ENCODE results near the gene CLMP. TPM values are rescaled to one million over a fixed set of nuclear protein-coding genes. Genes with fewer than 3 reads are reported as not detected.

CLMP gene
- total RNA-seq, 1 donor from 2014 or later: 6.6 TPM

GRCh38 chr11:123150882-123151281 is 44.2 kb downstream of the CLMP start:
- Mint-ChIP-seq H3K9me3 (ENCODE audit: low read depth) (peaks cover 3% of the 10 kb centered on the region), H3K36me3 (ENCODE audit: low read depth) (no peaks in the 10 kb centered on the region), H3K27ac (ENCODE audit: unreplicated experiment) (no peak overlapping the region), H3K4me3 (ENCODE audit: unreplicated experiment) (no peak overlapping the region), H3K27me3 (ENCODE audit: low read depth) (peaks cover 2% of the 10 kb centered on the region), H3K4me1 (ENCODE audit: low read depth) (no peaks in the 10 kb centered on the region)
- TF ChIP-seq CTCF (IDR thresholded peaks at IDR 0.05): no peak
- DNase-seq (ENCODE audit: low spot score): no peak

- no peaks in the 10 kb centered on the region for H3K36me3 Mint-ChIP-seq (ENCODE audit: low read depth)
- DNase-seq (ENCODE audit: low spot score): no peak
- no peak overlapping the region for H3K27ac Mint-ChIP-seq (ENCODE audit: unreplicated experiment)
- no peaks in the 10 kb centered on the region for H3K9me3 Mint-ChIP-seq (ENCODE audit: low read depth)
- peaks cover 2% of the 10 kb centered on the region for H3K4me1 Mint-ChIP-seq (ENCODE audit: low read depth)
- H3K4me3 Mint-ChIP-seq (ENCODE audit: unreplicated experiment): no peak overlapping the region
- H3K27me3 Mint-ChIP-seq (ENCODE audit: low read depth): peaks cover 2% of the 10 kb centered on the region
- no peak for TF ChIP-seq CTCF (IDR thresholded peaks at IDR 0.05)
Measured at GRCh38 chr11:123148965-123149364, 46.1 kb downstream of the CLMP start.

- Mint-ChIP-seq H3K27ac (ENCODE audit: unreplicated experiment) (no peak overlapping the region), H3K4me1 (ENCODE audit: low read depth) (peaks cover 2% of the 10 kb centered on the region), H3K4me3 (ENCODE audit: unreplicated experiment) (no peak overlapping the region), H3K9me3 (ENCODE audit: low read depth) (no peaks in the 10 kb centered on the region), H3K27me3 (ENCODE audit: low read depth) (peaks cover 2% of the 10 kb centered on the region), H3K36me3 (ENCODE audit: low read depth) (no peaks in the 10 kb centered on the region)
- no peak for TF ChIP-seq CTCF (IDR thresholded peaks at IDR 0.05)
- no peak for DNase-seq (ENCODE audit: low spot score)
Measured at GRCh38 chr11:123145661-123146060, 49.4 kb downstream of the CLMP start.

GRCh38 chr11:123145220-123145619 is 49.8 kb downstream of the CLMP start:
- no peak for TF ChIP-seq CTCF (IDR thresholded peaks at IDR 0.05)
- H3K36me3 Mint-ChIP-seq (ENCODE audit: low read depth): no peaks in the 10 kb centered on the region
- no peaks in the 10 kb centered on the region for H3K9me3 Mint-ChIP-seq (ENCODE audit: low read depth)
- peaks cover 2% of the 10 kb centered on the region for H3K4me1 Mint-ChIP-seq (ENCODE audit: low read depth)
- H3K27me3 Mint-ChIP-seq (ENCODE audit: low read depth): peaks cover 2% of the 10 kb centered on the region
- H3K27ac Mint-ChIP-seq (ENCODE audit: unreplicated experiment): no peak overlapping the region
- no peak overlapping the region for H3K4me3 Mint-ChIP-seq (ENCODE audit: unreplicated experiment)
- no peak for DNase-seq (ENCODE audit: low spot score)

GRCh38 chr11:123144707-123145106 is 50.3 kb downstream of the CLMP start:
- Mint-ChIP-seq H3K27me3 (ENCODE audit: low read depth) (peaks cover 2% of the 10 kb centered on the region), H3K4me1 (ENCODE audit: low read depth) (peaks cover 2% of the 10 kb centered on the region), H3K27ac (ENCODE audit: unreplicated experiment) (no peak overlapping the region), H3K9me3 (ENCODE audit: low read depth) (no peaks in the 10 kb centered on the region), H3K36me3 (ENCODE audit: low read depth) (no peaks in the 10 kb centered on the region), H3K4me3 (ENCODE audit: unreplicated experiment) (no peak overlapping the region)
- TF ChIP-seq CTCF (IDR thresholded peaks at IDR 0.05): no peak
- no peak for DNase-seq (ENCODE audit: low spot score)

All from chondrocyte (in vitro differentiated cells).